SK-N-SH (cell line): ENCODE measurements around the gene BEST2. TPM values are rescaled to one million over a fixed set of nuclear protein-coding genes. Genes with fewer than 3 reads are reported as not detected.

Experiments
- CTCF ChIA-PET: fragments of 300-600, 350-600 bp; formaldehyde crosslinking; extraction: SDS; loops from one replicate; lab custom pipeline; 2021; lab: Yijun Ruan, JAX
- POLR2A ChIA-PET: fragments of 350-600 bp; sonication (Branson Sonifier 250); formaldehyde crosslinking; extraction: SDS; loops from one replicate; lab custom pipeline; 2020; ENCODE audit warnings: antibody characterized with exemption, inconsistent platforms; lab: Yijun Ruan, JAX
- DNase-seq: peaks from one replicate; pipeline ENCODE4 v3.0.0; 2012
- H2AFZ ChIP-seq: fragments of 200-600 bp; sonication (generic); 2 replicates; pipeline ENCODE4 v1.8.1; 2016; ENCODE audit warnings: antibody characterized with exemption, mild to moderate bottlenecking, low read depth
- H3F3A ChIP-seq: fragments of 200-600 bp; sonication (generic); replicated peaks from 2 replicates; pipeline ENCODE3; 2016; ENCODE audit warnings: antibody characterized with exemption, mild to moderate bottlenecking; ENCODE audit not compliant: insufficient read depth
- H3K27ac ChIP-seq, 2 experiments: fragments of 200-500 bp in 1 of 2; fragments of 200-600 bp in 1 of 2; sonication (Bioruptor generic) in 1 of 2; sonication (generic), shearing (Covaris generic) in 1 of 2; 2 replicates each; pipeline versions ENCODE4 v1.5.1 to v1.6.1; 2014 to 2016; ENCODE audit warnings: low read depth in 2 of 2, inconsistent platforms in 1 of 2, low read length in 1 of 2, mild to moderate bottlenecking in 1 of 2, mixed read lengths in 1 of 2
- H3K27me3 ChIP-seq: fragments of 200-600 bp; sonication (generic), shearing (Covaris generic); 2 replicates; pipeline ENCODE4 v1.6.1; 2016; ENCODE audit warnings: mixed run types; ENCODE audit not compliant: insufficient read depth
- H3K36me3 ChIP-seq, 2 experiments: fragments of 200-500 bp in 1 of 2; fragments of 200-600 bp in 1 of 2; sonication (Bioruptor generic) in 1 of 2; sonication (generic) in 1 of 2; replicated peaks in 1 of 2; 2 replicates each; pipeline versions ENCODE3 to v1.5.1; 2014 to 2016; ENCODE audit warnings: low read length in 1 of 2, mild to moderate bottlenecking in 1 of 2; ENCODE audit not compliant: insufficient read depth in 2 of 2, control insufficient read depth in 1 of 2
- H3K4me1 ChIP-seq, 2 experiments: fragments of 200-500 bp in 1 of 2; fragments of 200-600 bp in 1 of 2; sonication (Bioruptor generic) in 1 of 2; sonication (generic), shearing (Covaris generic) in 1 of 2; 2 replicates each; pipeline versions ENCODE4 v1.5.1 to v1.6.1; 2014 to 2016; ENCODE audit warnings: low read depth in 1 of 2, low read length in 1 of 2, mixed run types in 1 of 2; ENCODE audit not compliant: insufficient read depth in 2 of 2, control insufficient read depth in 1 of 2
- H3K4me2 ChIP-seq: fragments of 200-600 bp; sonication (generic), shearing (Covaris generic); 2 replicates; pipeline ENCODE4 v1.6.1; 2017; ENCODE audit warnings: mixed run types
- H3K4me3 ChIP-seq, 2 experiments: fragments of 200-500 bp in 1 of 2; fragments of 200-600 bp in 1 of 2; sonication (Bioruptor generic) in 1 of 2; sonication (generic), shearing (Covaris generic) in 1 of 2; 2 replicates each; pipeline versions ENCODE4 v1.5.1 to v1.8.1; 2014 to 2016; ENCODE audit warnings: low read depth in 2 of 2, inconsistent platforms in 1 of 2, low read length in 1 of 2, mild to moderate bottlenecking in 1 of 2, mixed read lengths in 1 of 2, moderate library complexity in 1 of 2
- H3K79me2 ChIP-seq: fragments of 200-600 bp; sonication (generic); 2 replicates; pipeline ENCODE4 v1.8.1; 2017; ENCODE audit warnings: mild to moderate bottlenecking; ENCODE audit not compliant: insufficient read depth
- H3K9ac ChIP-seq: fragments of 200-600 bp; sonication (generic); 2 replicates; pipeline ENCODE4 v1.6.1; 2017; ENCODE audit warnings: mixed run types
- H3K9me2 ChIP-seq: fragments of 200-600 bp; sonication (generic); 2 replicates; pipeline ENCODE4 v1.6.1; 2017; ENCODE audit warnings: mixed run types
- H3K9me3 ChIP-seq: fragments of 200-600 bp; sonication (generic); 2 replicates; pipeline ENCODE4 v1.6.1; 2017; ENCODE audit warnings: mixed run types, mild to moderate bottlenecking, moderate library complexity
- H4K20me1 ChIP-seq: fragments of 200-600 bp; sonication (generic); 2 replicates; pipeline ENCODE4 v1.6.1; 2017; ENCODE audit warnings: mild to moderate bottlenecking, mixed run types; ENCODE audit not compliant: insufficient read depth
- EZH2phosphoT487 ChIP-seq: fragments of 200-600 bp; sonication (generic); IDR thresholded peaks from 2 replicates; pipeline ENCODE4 v1.6.1; 2017; ENCODE audit warnings: low read depth, mixed run types, mild to moderate bottlenecking, antibody characterized with exemption, moderate library complexity, borderline replicate concordance
- GABPA ChIP-seq: IDR thresholded peaks from 2 replicates; pipeline ENCODE4 v1.4.0; 2012; ENCODE audit warnings: low read depth, mild to moderate bottlenecking
- GATA2 ChIP-seq: sonication (generic); formaldehyde crosslinking; IDR thresholded peaks from 2 replicates; pipeline ENCODE4 v1.5.0; 2020; ENCODE audit warnings: mild to moderate bottlenecking, missing genetic modification reagents
- NRF1 ChIP-seq: IDR thresholded peaks from 2 replicates; pipeline ENCODE4 v1.6.1; 2012; ENCODE audit warnings: low read depth, mild to moderate bottlenecking, low read length
- RCOR1 ChIP-seq: fragments of 150-350 bp; IDR thresholded peaks from 2 replicates; pipeline ENCODE4 v1.6.1; 2017; ENCODE audit warnings: antibody characterized with exemption, low read length
- TAF1 ChIP-seq: IDR thresholded peaks from 2 replicates; pipeline ENCODE4 v1.6.1; 2012; ENCODE audit warnings: low read depth, mild to moderate bottlenecking, low read length, moderate library complexity, borderline replicate concordance
- TCF12 ChIP-seq: IDR thresholded peaks from 2 replicates; pipeline ENCODE4 v1.4.0; 2012
- TEAD4 ChIP-seq: IDR thresholded peaks from 2 replicates; pipeline ENCODE4 v1.4.0; 2012; ENCODE audit warnings: mild to moderate bottlenecking, borderline replicate concordance; ENCODE audit not compliant: insufficient read depth
- YY1 ChIP-seq: IDR thresholded peaks from 2 replicates; pipeline ENCODE4 v1.4.0; 2012; ENCODE audit warnings: low read depth, mild to moderate bottlenecking
- WGBS: methylation state at CpG from one replicate; pipeline ENCODE4 v1.1.6; 2017; ENCODE audit warnings: low lambda C conversion rate; 5-methylcytosine and 5-hydroxymethylcytosine counted together
- polyA plus RNA-seq, 3 experiments: library from polyadenylated mRNA; depleted of rRNA; stranded (reverse); fragments of >200 nt; gene quantifications; 2 replicates each; pipeline ENCODE4 v1.2.3, GENCODE V29; 2012
- TF ChIP-seq, protein P1 (sequence below): fragments of 200-600 bp; sonication (generic); IDR thresholded peaks from 2 replicates; pipeline ENCODE4 v1.6.1; 2017; ENCODE audit warnings: antibody characterized with exemption, mild to moderate bottlenecking, moderate library complexity
- TF ChIP-seq, protein P2 (sequence below): IDR thresholded peaks from 2 replicates; pipeline ENCODE4 v1.4.0; 2012; ENCODE audit warnings: low read depth, borderline replicate concordance

The BEST2 gene
- polyA plus RNA-seq, 1 of the 3 experiments (the other 2 are of a cell fraction): not detected

DNA sequence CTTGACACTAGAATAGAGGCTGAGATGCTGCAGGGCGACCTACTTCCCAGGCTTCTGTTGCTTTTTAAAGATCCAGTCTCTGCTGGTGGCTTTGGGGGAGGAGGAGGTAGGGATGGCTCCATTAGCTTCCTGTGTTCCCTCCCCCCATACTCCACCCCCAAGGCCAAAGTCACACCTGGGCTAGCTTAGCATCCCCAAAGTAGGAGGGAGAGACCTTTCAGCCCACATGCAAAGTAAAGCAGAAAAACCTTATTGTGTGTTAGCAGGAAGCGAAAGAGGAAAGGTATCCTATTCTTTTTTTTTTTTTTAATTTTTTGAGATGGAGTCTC, 24.6 kb upstream of the BEST2 start:
- Histone ChIP-seq H3K9me2 (no peaks in the 10 kb centered on the region), H3K4me1 (peaks cover 0 to 3% of the 10 kb centered on the region in 2 experiments; a peak in 2 of 4 replicates), H3K9me3 (no peaks in the 10 kb centered on the region), H2AFZ (no peak overlapping the region), H3K36me3 (peaks cover 22 to 26% of the 10 kb centered on the region in 2 experiments), H3K4me2 (no peak overlapping the region), H3F3A (peaks cover 28% of the 10 kb centered on the region), H3K9ac (no peak overlapping the region), H3K4me3 (no peak overlapping the region), H3K79me2 (peaks cover 48% of the 10 kb centered on the region), H4K20me1 (peaks cover 19% of the 10 kb centered on the region), H3K27ac (no peak overlapping the region), H3K27me3 (no peaks in the 10 kb centered on the region)
- WGBS: 94% methylated on average over 2 of the region's 2 CpGs
- TF ChIP-seq GATA2 (CRISPR knock-in tag) (no peak), NRF1 (no peak), YY1 (no peak), GABPA (no peak), RCOR1 (no peak), TEAD4 (no peak)
- TF ChIP-seq, protein P1, sequence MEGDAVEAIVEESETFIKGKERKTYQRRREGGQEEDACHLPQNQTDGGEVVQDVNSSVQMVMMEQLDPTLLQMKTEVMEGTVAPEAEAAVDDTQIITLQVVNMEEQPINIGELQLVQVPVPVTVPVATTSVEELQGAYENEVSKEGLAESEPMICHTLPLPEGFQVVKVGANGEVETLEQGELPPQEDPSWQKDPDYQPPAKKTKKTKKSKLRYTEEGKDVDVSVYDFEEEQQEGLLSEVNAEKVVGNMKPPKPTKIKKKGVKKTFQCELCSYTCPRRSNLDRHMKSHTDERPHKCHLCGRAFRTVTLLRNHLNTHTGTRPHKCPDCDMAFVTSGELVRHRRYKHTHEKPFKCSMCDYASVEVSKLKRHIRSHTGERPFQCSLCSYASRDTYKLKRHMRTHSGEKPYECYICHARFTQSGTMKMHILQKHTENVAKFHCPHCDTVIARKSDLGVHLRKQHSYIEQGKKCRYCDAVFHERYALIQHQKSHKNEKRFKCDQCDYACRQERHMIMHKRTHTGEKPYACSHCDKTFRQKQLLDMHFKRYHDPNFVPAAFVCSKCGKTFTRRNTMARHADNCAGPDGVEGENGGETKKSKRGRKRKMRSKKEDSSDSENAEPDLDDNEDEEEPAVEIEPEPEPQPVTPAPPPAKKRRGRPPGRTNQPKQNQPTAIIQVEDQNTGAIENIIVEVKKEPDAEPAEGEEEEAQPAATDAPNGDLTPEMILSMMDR: no peak
- TF ChIP-seq, protein P2, sequence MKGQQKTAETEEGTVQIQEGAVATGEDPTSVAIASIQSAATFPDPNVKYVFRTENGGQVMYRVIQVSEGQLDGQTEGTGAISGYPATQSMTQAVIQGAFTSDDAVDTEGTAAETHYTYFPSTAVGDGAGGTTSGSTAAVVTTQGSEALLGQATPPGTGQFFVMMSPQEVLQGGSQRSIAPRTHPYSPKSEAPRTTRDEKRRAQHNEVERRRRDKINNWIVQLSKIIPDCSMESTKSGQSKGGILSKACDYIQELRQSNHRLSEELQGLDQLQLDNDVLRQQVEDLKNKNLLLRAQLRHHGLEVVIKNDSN: no peak
- ChIA-PET CTCF (interaction anchor here (1.6 kb wide), 1 partner anchor 31 kb away, joined by 4 read pairs; no protein-coding TSS in a partner anchor), POLR2A (interaction anchor here (0.6 kb wide), 1 partner anchor 42 kb away, joined by 3 read pairs; no protein-coding TSS in a partner anchor)
- DNase-seq: no peak

DNA sequence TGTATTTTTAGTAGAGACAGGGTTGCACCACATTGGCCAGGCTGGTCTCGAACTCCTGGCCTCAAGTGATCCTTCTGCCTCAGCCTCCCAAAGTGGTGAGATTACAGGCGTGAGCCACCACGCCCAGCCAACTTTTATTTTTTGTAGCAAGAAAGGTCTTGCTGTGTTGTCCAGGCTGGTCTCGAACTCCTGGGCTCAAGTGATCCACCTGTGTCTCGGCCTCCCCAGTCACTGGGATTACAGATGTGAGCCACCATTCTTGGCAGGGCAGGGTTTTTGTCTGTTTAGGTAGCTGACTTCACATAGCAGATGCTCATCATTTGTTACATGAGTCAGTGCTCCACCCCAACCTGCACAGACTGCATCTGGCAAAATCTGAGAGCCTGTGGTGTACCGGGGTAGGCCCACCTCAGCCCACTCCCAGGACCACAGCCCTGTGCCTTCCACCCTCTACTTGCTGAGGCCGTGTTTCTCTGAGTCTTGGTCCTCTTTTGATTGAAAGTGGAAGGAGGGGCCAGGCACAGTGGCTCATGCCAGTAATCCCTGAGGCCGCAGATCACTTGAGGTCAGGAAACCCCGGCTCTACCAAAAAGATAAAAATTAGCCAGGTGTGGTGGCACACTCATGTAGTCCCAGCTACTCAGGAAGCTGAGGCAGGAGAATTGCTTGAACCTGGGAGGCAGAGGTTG, 23.7 kb upstream of the BEST2 start:
- Histone ChIP-seq H3K9me2 (no peaks in the 10 kb centered on the region), H2AFZ (no peak overlapping the region), H3F3A (peaks cover 25% of the 10 kb centered on the region), H3K79me2 (peaks cover 50% of the 10 kb centered on the region), H3K9ac (no peak overlapping the region), H3K4me2 (no peak overlapping the region), H3K27me3 (no peaks in the 10 kb centered on the region), H3K27ac (no peak overlapping the region), H3K4me3 (no peak overlapping the region), H4K20me1 (peaks cover 28% of the 10 kb centered on the region), H3K36me3 (peaks cover 22 to 26% of the 10 kb centered on the region in 2 experiments), H3K4me1 (peaks cover 7 to 10% of the 10 kb centered on the region in 2 experiments; a peak in 2 of 4 replicates), H3K9me3 (no peaks in the 10 kb centered on the region)
- TF ChIP-seq EZH2phosphoT487 (no peak), NRF1 (no peak), TCF12 (no peak), TAF1 (no peak)
- POLR2A ChIA-PET: no interaction called here
- no peak for DNase-seq
- 93% methylated on average over 7 of the region's 9 CpGs for WGBS
- CTCF ChIA-PET: interaction anchor here (1.9 kb wide), 1 partner anchor 29 kb away, joined by 6 read pairs; no protein-coding TSS in a partner anchor
